ENCODE measurements around the gene CDK6.
A peak's percentile ranks its signal among the peaks of the same experiment; 100 is the strongest.

The CDK6 gene

GRCh38 chr7:92668564-92668963 is 167.8 kb downstream of the CDK6 start:
- DNase-seq: no peak

GRCh38 chr7:92667816-92668535 is 168.4 kb downstream of the CDK6 start:
- no peak for DNase-seq

- no peak for DNase-seq
Measured at GRCh38 chr7:92665926-92666325, 170.4 kb downstream of the CDK6 start.

GRCh38 chr7:92661651-92662050 is 174.7 kb downstream of the CDK6 start:
- no peak for DNase-seq

- DNase-seq: no peak
Measured at GRCh38 chr7:92658671-92659070, 177.7 kb downstream of the CDK6 start.

- peak; percentile 90 for DNase-seq
Measured at GRCh38 chr7:92657391-92657790, 179.0 kb downstream of the CDK6 start.

- DNase-seq: peak; percentile 91
Measured at GRCh38 chr7:92656121-92656520, 180.3 kb downstream of the CDK6 start.

- no peak for DNase-seq
Measured at GRCh38 chr7:92655346-92655884, 181.0 kb downstream of the CDK6 start.

- DNase-seq: no peak
Measured at GRCh38 chr7:92653136-92653535, 183.2 kb downstream of the CDK6 start.

GRCh38 chr7:92652536-92652935 is 183.8 kb downstream of the CDK6 start:
- DNase-seq: no peak

- no peak for DNase-seq
Measured at GRCh38 chr7:92650391-92650790, 186.0 kb downstream of the CDK6 start.

GRCh38 chr7:92648067-92648466 is 188.3 kb downstream of the CDK6 start:
- no peak for DNase-seq

GRCh38 chr7:92647652-92648051 is 188.7 kb downstream of the CDK6 start:
- DNase-seq: no peak

GRCh38 chr7:92647011-92647625 is 189.3 kb downstream of the CDK6 start:
- no peak for DNase-seq

GRCh38 chr7:92645114-92646061 is 191.0 kb downstream of the CDK6 start:
- peak; percentile 59 for DNase-seq

GRCh38 chr7:92644406-92645113 is 191.8 kb downstream of the CDK6 start:
- peak; percentile 83 for DNase-seq

- no peak for DNase-seq
Measured at GRCh38 chr7:92643821-92644220, 192.6 kb downstream of the CDK6 start.

GRCh38 chr7:92641921-92642511 is 194.4 kb downstream of the CDK6 start:
- DNase-seq: peak; percentile 84

GRCh38 chr7:92639966-92640365 is 196.4 kb downstream of the CDK6 start:
- DNase-seq: peak; percentile 54

- peak; percentile 81 for DNase-seq
Measured at GRCh38 chr7:92639213-92639896, 197.0 kb downstream of the CDK6 start.

GRCh38 chr7:92636018-92636560 is 200.3 kb downstream of the CDK6 start:
- no peak for DNase-seq
